GM12801 (cell line): ENCODE measurements around the gene ZNF804A.

Experiments
- TF ChIP-seq, protein P1 (sequence below): IDR thresholded peaks from one replicate; pipeline ENCODE4 v1.5.1; 2011; ENCODE audit warnings: control low read depth; ENCODE audit not compliant: insufficient read length; ENCODE audit errors: extremely low read depth

The ZNF804A gene

DNA sequence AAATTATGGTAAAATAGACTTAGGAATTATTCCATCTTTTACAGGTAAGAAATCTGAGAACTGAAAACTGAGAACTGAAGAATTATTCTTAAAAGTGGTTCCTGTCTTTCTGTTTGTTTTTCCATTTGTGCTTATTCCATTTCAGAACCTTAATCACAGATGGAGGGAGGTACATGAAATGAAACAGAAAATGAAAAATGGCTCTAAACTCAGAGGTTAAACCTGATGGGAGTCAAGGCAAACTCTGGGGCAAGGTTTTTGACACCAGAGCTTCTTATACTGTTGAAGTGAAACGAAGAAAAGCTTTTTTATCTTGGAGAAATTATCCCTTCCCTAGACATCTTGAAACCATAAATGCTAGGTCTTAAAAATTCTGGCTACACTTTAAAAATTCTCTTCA lies 182.1 kb downstream of the ZNF804A start:
- TF ChIP-seq, protein P1, sequence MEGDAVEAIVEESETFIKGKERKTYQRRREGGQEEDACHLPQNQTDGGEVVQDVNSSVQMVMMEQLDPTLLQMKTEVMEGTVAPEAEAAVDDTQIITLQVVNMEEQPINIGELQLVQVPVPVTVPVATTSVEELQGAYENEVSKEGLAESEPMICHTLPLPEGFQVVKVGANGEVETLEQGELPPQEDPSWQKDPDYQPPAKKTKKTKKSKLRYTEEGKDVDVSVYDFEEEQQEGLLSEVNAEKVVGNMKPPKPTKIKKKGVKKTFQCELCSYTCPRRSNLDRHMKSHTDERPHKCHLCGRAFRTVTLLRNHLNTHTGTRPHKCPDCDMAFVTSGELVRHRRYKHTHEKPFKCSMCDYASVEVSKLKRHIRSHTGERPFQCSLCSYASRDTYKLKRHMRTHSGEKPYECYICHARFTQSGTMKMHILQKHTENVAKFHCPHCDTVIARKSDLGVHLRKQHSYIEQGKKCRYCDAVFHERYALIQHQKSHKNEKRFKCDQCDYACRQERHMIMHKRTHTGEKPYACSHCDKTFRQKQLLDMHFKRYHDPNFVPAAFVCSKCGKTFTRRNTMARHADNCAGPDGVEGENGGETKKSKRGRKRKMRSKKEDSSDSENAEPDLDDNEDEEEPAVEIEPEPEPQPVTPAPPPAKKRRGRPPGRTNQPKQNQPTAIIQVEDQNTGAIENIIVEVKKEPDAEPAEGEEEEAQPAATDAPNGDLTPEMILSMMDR = no peak

DNA sequence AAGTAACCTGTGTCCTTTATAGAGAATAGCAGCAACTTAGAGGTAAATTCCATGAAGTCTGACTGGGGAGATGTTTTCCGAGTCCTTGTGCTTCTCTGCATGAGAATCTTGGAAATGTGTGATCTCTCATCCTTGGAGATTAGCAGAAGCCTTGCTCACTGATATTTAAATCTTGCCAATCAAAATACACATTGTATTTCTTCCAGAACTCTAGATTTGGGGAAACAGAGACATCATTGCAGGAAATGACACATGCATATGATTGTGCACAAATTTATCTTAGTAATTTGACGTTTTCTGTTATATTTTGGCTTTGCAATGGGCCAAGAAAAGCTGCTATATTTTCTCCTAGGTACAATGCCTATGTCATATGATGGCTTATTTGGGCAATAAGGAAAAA lies 182.6 kb downstream of the ZNF804A start:
- TF ChIP-seq, protein P1 = no peak

DNA sequence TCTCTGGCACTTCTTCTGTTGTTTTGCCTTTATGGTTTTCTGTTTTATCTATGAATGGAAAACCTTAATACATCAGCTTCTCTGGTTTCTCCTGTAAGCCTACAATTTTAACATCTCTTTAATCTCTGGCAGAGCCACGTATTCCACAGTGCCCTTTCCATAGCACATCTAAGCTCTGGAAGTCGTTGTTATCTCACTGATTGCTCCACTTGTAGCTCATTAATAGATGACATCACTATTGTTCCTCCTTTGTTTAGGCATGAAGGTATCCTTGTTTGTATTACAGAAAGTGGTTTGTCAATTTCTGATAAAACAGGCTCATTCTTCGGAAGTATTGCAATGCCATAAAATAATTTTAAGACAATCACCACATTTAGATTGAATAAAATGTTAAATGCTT lies 185.2 kb downstream of the ZNF804A start:
- TF ChIP-seq, protein P1 = no peak

- TF ChIP-seq, protein P1 = no peak
Observed at GRCh38 chr2:184793176-184793575, 194.8 kb downstream of the ZNF804A start.

DNA sequence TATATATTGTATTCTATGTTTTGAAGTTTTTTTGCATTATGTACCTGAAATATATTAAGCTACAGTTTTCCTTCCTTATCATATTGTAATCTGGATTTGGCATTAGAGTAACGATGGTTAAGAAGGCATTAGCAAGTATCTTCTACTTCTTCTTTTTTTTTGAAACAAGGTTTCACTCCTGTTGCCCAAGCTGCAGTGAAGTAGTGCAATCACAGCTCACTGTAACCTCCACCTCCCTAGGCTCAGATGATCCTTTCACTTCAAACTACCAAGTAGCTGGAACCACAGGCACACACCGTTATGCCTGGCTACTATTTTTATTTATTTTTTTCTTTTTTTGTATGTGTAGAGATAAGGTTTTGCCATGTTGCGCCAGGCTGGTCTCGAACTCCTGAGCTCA lies 201.1 kb downstream of the ZNF804A start:
- TF ChIP-seq, protein P1 = no peak

GRCh38 chr2:184814421-184814820 lies 216.1 kb downstream of the ZNF804A start:
- TF ChIP-seq, protein P1 = no peak

GRCh38 chr2:184815824-184816223 lies 217.5 kb downstream of the ZNF804A start:
- TF ChIP-seq, protein P1 = no peak

DNA sequence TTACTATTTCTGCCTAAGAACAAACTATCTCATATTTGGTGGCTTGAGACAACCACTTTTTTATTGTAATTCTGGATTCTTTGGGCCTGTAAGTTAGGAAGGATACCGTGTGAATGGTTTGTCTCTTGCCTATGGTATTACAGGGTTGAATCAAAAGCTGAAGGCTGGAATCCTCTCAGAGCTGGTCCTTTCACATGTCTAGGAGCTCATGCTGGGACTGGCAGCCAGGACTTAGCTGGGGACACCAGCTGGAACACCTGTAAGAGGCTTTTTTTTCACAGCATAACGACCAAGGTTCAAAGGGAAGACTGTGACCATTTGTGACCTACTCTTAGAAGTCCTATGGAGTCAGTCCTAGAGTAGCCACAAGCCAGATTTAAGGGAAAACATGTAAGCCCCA lies 226.3 kb downstream of the ZNF804A start:
- TF ChIP-seq, protein P1 = no peak
